Smooth muscle cell of the brain vasculature (primary cell): ENCODE results near the gene STARD10.

Experiments
- DNase-seq: peaks from one replicate; pipeline ENCODE4 v3.0.0-alpha.2; 2012; ENCODE audit warnings: low read depth, low spot score

Gene STARD10

DNA sequence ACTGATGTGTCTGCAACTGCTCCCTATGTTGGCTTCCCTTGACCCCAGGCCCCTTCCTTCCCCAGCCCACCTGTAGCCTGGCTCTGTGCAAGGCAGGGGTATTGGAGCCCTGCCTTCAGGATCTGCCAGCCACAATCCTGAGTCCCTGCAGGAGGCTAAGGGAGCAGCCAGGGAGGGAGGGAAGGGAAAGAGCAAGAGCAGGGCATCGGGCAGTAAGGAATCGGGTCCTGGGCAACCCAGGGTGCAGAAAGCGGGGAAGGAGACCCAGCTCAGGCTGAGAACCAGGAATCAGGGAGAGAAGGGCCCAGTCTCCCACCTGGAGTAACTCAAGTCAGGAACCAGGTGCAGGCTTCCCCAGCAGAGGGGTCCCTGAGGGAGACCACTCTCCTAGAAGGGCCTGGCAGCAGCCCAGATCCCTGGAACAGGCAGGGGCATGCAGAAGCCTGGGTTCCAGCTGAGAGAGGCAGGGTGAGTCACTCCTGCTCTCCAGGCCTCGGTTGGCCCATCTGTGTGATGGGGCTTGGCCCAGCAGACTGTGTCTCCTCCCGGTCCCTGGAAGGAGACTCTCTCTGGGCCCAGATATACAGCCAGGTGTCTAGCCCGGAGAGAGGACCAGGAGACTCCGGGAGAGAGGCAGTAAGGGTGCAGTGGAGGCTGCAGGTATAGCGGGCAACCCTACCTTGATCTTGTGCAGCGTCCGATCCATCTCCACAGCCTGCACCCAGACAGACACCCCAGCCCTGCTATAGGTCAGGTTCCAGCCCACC, 13.4 kb downstream of the STARD10 start:
- no peak for DNase-seq

DNA sequence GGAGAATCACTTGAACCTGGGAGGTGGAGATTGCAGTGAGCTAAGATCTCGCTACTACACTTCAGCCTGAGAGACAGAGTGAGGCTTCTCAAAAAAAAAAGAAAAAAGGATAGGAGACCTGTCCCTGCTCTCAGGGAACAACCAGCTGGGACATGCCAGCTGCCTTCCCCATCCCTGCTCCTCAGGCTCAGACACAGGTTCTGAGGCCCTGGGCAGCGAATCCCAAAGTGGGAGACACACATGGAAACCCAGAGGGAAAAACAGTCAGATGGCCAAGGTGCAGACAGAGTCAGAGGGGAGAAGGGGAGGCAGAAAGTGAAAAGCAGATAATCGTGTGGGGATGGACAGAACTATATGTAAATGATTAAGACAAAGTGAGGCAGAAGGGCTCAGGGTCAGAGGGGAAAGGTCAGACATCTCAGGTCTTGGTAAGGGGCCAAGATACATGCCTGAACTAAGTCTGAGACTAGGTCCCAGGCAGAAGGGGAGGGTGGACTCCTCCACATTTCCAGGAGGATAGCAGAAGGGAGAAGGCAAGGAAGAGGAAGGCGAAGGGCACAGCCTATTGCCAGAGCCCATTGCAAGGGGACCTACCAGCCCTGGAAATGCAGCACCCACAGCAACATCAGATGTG, 14.2 kb downstream of the STARD10 start:
- DNase-seq: no peak

DNA sequence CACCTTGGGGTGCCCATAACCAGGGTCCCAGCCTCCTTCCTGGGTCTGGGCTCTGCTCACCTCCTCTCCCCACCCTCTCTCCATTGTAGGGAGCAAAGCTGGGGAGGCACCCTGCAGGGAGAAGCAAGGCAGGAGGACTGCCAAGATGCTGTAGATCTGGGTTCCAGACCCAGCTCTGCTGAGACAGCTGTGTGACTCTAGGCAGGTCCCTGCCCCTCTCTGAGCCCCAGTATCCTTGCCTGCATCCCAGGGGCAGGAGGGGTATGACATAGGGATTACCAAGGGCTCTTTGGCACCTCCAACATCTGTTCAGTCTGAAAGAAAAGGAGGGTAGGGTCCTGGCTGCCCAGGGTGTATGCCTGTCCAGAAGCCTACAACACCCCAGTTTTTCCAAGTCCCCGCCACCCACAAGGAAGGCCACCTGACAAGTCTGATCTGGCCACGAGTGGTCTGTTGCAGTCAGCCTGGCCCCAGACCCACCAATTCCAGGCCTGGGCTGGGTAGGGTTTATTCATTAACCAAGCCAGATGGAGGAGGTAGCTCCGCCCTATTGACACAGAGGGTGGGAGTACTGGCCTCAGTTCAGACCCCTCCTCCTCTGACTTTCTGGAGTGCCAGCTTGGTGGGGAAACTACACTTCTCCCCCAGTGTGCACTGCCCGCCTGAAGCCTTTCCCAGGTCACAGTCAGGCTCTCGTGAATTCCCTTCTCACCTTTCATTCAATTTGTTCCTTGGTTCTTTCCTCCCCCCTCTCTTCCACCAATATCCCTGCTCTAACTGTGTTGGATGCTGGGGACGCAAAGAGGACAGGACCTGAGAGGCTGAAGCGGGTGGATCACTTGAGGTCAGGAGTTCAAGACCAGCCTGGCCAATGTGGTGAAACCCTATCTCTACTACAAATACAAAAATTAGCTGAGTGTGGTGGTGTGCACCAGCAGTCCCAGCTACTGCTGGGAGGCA, 15.0 kb downstream of the STARD10 start:
- DNase-seq: no peak

DNA sequence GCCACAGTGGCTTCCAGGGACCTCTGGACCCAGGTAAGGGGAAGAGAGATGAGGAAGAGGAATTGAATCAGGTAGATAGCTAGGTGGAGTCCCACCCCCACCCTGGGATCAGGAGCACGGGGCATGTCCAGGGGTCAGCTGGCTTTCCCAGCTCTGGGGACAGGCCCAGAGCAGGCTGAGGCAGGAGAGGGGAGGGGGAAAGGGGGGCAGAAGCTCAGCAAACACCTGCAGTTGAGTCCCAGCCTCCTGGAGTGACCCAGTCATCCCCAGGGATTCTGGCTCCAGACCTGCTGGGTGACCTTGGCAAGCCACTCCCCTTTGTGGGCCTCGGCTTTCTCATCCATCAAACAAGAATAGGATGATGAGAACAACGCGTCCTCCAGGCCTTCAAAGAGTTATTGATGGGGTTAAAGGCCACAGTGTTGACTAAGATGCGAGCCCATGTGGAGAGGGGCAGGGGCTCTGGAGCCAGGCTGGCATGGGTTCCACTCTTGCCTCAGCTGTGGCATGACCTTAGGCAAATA, 16.0 kb downstream of the STARD10 start:
- no peak for DNase-seq

DNA sequence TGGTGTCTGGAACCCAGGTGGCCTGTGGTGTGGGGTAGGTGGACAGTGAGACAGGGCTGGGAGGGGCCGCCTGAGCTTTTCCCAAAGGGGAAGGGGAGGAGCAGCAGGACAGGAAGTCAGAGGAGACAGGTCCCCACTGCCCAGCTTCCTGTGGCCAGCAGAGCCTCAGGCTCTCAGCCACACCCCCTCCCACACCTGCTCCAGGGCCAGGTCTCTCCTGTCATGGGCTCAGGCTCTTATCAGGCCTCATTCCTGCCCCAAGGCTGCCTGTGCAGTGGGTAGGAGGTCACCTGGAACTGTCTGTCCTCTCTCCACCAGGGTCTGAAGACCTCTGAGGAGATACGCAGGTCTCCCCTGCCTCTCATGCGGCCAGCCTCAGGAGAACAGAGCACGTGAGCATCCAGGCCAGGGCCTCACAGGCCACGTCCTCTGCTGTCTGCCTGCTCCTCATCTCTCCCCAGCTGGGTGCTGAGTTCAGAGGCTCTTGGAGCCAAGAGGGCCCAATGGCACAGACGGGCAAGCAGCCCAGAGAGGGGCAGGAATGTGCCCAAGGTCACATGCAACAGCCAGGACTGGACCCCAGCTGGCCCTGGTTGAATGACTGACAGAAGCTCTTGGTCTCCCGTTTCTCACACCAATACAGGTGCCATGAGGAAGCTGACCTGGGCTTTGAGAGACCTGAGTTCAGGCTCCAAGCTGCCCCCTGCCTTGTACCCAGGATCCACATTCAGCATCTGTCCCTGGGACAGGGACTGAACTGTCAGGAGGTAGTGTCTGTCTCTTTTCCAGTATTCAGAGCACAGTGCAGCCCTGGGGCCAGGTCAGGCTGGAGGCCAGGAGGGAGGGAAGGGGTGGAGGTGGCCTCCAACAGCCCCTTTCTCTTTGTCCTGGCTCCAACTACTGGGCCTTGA, 16.7 kb downstream of the STARD10 start:
- no peak for DNase-seq

DNA sequence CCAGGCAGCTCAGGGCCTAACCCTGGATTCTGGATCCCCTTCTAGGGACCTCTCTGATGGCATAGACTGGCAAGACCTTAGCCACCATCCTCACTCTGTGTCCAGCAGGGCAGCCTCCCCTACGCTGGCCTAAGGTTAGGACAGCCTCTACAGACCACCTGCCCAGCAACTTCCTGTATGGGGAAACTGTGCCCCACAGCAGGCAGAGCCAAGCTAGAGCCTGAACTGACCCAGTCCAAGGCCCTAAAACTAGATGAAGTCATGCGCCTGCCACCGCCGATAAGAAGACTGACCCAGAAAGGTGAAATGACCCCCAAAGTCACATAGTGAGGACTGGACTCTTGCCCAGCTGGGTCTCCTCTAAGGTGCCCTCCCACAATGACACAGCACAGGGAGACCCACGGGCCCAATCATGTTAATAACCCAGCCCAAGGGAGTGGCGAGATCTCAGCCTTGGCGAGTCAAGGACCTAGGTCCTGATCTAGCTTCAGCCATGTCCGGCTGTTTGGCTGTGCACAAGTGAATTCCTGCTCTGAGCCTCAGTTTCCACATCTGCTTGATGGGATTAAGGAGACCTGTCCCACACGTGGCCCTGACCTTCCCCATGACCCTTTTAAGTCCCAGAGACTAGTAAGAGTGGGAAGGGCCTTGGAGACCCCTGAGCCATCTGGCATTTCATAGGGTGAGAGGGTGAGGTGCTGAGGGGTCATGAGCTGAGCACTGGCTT, 17.6 kb downstream of the STARD10 start:
- DNase-seq: no peak

DNA sequence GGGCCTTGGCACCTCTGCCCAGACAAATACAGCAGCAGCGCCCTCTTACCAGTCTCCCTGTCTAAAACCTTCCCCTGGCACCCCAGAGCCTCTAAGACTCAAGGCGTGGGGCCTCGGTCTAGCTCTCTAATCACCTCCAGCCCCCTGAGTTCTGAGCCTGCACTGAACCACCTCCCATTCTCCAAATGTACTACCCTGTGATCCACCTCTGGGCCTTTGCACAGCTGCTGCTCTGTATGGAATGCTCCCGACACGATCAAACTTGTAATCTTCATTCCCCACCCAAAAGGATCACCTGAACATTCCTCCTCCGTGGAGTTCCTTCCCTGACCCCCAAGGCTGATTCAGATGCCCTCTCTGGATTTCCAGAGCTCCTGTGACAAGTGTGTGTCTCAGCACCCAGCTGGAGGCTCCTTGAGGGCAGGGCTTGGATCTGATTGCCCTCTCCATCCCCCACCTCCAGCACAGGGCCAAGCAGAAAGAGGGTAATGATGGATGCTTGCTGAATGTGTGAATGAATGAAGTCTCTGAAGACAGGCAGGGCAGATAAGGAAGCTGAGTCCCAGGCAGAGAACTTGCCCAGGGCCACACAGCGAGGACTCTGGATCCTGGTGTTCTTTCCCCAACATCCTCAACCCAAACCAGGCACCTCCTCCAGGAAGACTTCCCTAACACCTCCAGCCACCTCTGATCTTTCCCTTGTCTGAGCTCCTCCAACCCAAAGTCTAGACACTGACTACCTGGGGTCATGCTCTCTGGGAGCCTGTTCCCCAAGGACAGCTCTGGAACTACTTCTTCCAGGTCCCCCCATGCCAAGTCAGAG, 18.3 kb downstream of the STARD10 start:
- DNase-seq: no peak

DNA sequence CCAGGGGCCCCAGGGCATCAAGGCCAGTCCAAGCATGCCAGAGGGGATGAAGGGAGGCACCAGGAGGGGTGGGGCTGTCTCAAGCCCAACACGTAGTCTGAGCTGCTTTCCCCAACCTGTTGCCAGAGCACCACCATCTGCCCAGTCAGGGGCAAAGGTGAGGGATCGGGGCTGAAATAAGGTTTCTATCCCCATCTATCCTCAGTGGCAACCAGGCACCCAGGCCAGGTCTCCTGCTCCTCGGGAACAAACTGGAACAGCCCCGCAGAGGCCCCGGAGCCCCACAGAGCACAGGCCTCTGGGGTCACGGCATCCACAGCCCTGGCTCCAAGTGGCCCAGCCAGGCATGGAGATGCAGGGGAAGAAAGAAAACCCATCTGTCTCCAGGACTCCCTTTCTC, 19.3 kb downstream of the STARD10 start:
- DNase-seq: no peak

DNA sequence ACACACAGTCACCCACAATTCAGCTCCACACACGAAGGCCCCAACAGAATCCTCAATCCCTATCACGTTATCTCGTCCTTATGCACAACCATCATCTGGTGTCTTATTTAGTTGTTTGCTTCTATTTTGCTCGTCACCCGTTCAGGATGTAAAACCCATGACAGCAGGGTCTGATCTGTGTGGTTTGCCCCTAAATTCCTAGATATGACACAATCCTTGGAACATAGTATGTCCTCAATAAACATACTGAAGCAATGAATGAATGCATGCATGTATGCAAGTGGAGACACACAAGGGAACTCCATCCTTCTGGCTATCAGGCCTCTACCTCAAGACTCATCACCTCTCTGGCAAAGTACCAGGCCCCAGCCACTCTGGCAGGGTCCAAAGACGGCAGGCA, 20.2 kb downstream of the STARD10 start:
- DNase-seq: no peak

DNA sequence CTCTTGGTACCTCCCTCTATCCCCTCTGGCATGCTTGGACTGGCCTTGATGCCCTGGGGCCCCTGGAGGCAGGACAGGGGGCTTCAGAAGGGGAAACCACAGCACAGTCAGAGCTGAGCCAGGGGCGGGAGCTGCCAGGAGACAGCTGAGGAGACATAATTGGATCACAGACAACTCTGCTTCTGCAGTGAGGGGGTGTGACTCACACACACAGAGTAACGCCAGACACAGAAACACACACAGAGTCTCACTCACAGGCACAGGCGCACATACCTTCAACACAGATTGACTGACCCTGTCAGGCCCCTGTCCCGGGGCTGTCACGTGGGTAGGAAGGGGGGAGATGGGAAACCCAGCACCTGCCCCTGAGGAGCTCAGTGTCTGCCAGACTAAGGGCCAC, 20.6 kb downstream of the STARD10 start:
- no peak for DNase-seq

DNA sequence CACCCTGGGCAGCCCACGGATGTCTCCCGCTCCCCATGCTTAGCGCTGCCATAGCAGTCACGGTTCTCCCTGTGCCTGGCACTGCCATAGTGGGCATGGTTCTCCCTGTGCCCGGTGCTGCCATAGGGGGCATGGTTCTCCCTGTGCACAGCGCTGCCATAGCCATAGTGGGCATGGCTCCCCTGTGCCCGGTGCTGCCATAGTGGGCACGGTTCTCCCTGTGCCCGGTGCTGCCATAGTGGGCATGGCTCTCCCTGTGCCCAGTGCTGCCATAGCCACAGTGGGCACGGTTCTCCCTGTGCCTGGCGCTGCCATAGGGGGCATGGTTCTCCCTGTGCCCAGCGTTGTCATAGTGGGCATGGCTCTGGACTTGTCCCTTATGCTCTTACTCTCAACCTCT, 21.8 kb downstream of the STARD10 start:
- no peak for DNase-seq

DNA sequence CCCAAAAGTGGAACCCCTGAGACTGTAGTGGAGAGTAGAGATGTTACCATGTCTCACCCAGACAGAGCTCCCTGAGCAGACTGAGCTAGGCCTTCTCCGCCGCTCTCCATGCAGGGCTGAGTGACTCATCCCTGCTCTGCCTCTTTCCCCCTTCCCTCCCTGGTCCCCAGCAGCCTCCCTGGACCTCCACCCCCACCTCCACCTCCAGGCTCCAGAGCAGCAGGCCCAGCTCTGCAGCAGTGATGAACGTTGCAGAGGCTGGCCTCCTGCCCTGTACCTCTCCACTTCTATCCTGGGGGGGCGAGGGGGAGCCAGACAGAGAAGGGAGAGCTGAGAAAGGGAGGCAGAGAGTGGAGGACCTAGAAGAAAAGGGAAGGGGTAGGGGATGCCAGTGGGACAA, 22.3 kb downstream of the STARD10 start:
- DNase-seq: no peak

DNA sequence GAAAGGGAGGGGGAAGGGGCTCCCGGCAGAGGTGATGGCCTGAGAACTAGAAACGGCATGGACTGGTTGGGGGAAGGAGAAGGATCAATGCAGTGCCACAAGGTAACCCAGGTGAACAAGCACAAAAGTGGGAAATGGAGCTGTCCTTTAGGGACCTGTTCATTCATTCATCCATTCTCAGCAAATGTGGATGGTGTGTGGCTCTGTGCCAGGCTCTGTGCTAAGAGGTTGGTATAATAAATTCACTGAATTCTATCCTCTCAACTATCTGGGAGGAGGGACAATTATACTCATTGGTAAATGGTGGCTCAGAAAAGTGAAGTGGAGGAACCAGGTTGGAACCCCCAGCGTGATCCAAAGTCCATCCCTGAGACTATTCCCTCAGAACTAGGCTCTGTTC, 23.0 kb downstream of the STARD10 start:
- no peak for DNase-seq

DNA sequence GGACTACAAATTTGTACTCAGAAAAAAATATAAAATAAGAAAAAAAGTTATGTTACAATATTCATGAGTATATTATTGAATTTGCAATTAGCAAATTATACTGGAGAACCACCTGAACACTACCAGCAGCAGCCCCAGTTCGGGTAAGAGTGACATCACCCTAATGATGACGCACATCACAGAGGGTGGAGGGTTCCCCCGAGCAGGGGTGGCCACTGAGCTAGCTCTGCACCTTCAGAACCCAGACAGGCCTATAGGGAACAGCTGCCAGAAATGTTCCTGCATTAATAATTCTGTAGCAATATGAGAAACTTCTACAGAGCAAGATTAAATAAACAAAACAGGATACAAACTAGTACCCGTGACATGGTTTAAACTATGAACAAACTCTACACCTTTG, 24.2 kb downstream of the STARD10 start:
- no peak for DNase-seq

DNA sequence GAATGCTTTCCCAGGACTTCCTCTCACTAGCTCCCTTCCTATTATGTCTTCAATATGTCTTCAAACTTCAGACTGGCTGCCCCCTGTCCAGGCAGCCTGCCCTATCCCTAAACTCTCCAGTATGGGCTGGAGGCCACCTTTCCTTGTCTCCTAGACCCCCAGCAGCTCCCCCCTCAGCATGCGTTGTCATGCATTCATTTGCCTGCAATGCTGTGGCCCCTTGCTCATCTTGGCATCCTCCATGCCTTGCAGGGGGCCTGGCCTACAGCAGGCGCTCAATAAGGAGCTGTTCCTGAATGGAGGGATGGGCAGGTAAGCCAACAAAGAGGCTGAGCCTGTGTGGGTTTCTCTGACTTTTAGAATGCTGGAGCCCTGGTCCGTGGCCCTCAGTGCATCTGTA, 25.3 kb downstream of the STARD10 start:
- DNase-seq: no peak

DNA sequence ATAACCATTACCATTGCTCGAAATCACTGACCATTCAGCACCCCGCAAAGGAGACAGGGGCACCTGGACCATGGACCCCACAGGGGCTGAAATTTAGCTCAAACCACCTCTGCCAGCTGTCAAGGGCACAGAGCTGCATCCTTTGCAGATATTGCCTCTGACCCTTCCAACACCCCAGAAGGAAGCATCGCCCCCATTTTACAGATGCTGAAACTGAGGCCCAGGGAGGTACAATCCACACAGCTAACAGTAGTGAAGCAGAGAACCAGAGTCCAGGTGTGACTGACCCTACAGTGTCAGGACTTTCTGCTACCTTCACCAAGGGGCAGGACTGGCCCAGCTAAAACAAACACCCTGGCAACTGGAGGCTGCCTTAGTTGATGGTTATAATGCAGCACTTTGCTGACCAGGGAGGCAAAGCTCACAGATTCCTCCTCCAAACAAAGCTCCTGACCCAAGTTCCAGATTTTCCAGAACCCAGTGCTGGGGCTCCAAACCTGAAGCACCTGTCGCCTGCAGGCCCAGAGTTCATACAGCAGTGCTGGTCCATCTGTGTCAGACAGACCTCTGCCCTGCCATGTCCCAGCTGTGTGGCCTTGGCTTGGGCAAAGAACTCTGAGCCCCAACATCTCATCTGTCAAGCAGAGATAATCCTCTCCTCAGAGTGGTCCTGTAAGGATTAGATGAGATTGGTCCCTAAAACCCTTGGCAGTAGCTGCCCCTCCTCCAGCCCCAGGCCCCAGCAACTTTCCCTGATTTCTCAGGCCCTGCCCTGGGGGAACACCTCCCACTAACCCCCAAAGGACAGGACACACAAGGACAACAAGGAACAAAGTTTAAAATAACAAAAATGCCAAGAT, 26.4 kb downstream of the STARD10 start:
- DNase-seq: no peak

DNA sequence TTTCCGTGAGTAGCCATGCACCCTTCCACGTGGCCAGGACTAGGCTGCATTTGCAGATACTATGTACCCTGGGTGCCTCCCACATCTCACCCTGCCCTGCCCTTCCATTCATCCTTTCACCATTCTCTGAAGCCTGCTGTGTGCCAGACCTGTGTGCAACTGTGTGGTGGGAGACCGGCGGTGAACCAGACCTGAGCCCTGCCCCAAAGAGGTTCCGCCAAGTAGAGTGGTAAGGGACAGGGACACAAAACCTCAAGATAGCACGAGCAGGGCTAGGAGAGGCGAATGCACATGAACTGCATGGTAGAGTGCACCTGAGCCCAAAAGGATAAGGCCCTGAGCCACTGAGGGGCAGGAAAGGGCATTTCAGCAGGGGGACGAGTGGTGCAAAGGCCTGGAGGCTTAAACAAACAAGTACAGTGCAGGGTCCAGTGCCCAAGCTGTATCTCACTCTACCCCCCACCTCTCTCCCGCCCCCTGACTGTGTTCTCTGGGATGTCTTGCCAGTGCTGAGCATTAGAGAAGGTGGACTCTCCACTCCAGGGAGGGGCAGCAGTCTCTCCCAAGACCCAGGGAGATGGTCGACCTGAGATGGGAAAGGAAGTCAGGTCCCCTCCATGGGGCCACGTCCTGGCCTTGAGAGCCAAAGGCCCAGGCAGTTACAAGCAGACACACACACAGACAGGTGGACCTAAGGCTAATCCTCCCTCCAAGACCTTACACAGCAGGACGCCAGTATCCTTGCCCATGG, 27.5 kb downstream of the STARD10 start:
- no peak for DNase-seq

DNA sequence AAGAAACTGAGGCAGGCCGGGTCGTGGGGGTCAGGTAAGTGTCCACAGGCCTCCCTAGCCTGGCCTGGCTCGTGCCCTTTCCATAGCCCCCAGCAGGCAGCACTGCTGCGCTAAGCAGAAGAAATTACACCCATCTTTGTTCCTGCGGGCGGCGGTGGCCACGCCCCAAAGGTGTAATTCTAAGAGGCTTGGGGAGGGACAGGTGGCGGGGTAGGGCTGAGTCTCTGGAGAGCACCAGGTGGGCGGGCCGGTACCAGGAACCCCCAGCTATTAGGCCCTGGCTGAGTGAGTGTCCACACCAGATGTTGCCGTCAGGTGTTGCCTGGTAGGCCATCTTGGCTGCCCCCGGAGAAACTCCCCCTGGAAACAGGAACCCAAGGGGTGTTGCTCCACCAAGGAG, 29.3 kb downstream of the STARD10 start:
- no peak for DNase-seq
